ENCODE data around the gene INSR.
"Not testable (repeated sequence)": the region's sequence is repeated elsewhere in the genome, so short reads cannot be mapped to it uniquely, and the experiment has no call there.

- not testable (repeated sequence) for TF ChIP-seq CTCF (IDR thresholded peaks at IDR 0.05; ENCODE audit: borderline replicate concordance, extremely low read depth, low read length, poor library complexity, severe bottlenecking); EZH2 (IDR thresholded peaks at IDR 0.05; ENCODE audit: borderline replicate concordance, low read depth, low read length, severe bottlenecking)
Observed at GRCh38 chr19:7209597-7210325, 84.5 kb downstream of the INSR start.

Measured in DND-41 (cell line).